ENCODE data around the gene PTPRD.
"Not testable (repeated sequence)": the region's sequence is repeated elsewhere in the genome, so short reads cannot be mapped to it uniquely, and the experiment has no call there.

The PTPRD gene

DNA sequence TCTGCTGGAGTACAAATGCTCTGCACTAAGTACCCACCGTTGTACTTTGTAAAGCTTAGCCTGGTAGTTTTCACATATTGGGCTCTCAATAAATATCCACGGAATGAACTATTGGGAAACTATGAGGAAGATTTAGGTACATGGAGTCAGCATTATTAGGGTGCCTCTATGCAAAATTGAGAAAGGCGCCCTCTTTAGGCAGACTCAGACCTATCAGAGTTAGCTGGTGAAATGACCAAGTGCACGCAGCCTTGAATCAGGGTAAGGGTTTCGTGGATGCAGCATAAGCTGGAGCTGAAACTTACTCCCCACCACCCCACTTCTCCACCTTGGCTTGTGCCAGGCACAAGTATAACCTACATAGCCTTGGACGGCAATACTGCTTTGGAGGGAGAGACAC lies 1634.5 kb downstream of the PTPRD start:
- Mint-ChIP-seq H3K9me3 (ENCODE audit: low read depth) (peaks cover 5% of the 10 kb centered on the region), H3K27me3 (no peaks in the 10 kb centered on the region), H3K4me3 (no peak overlapping the region), H3K27ac (no peak overlapping the region), H3K36me3 (no peaks in the 10 kb centered on the region), H3K4me1 (ENCODE audit: low read depth) (no peaks in the 10 kb centered on the region)

DNA sequence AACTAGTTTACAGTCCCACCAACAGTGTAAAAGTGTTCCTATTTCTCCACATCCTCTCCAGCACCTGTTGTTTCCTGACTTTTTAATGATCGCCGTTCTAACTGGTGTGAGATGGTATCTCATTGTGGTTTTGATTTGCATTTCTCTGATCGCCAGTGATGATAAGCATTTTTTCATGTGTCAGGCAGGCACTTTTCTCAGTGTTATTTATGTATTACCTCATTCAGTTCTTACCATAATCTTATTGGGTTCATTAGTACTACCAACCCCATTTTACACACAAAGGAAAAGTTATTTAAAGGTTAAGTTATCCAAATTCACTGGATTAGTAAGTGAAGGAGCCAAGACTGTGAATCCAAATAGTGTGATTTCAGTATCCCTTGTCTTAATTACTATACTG lies 1644.5 kb downstream of the PTPRD start:
- not testable (repeated sequence) for H3K4me3 Mint-ChIP-seq; H3K27ac Mint-ChIP-seq; H3K4me1 Mint-ChIP-seq (ENCODE audit: low read depth); H3K36me3 Mint-ChIP-seq; H3K9me3 Mint-ChIP-seq (ENCODE audit: low read depth); H3K27me3 Mint-ChIP-seq

DNA sequence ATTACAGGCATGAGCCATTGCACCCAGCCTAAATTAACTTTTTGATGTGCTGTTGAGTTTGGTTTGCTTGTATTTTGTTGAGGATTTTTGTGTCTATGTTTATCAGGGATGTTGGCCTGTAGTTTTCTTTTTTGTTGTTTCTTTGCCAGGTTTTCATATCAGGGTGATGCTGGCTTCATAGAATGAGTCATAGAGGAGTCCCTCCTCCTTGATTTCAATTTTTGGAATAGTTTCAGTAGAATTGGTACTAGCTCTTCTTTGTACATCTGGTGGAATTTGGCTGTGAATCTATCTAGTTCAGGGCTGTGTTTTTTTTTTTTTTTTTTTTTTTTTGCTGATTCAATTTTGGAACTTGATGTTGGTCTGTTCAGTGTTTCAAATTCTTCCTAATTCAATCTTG lies 1648.9 kb downstream of the PTPRD start:
- H3K36me3 Mint-ChIP-seq, result no peaks in the 10 kb centered on the region
- H3K4me3 Mint-ChIP-seq, result no peak overlapping the region
- no peak overlapping the region for H3K27ac Mint-ChIP-seq
- H3K9me3 Mint-ChIP-seq (ENCODE audit: low read depth), result peaks cover 3% of the 10 kb centered on the region
- no peaks in the 10 kb centered on the region for H3K27me3 Mint-ChIP-seq
- H3K4me1 Mint-ChIP-seq (ENCODE audit: low read depth), result no peaks in the 10 kb centered on the region

DNA sequence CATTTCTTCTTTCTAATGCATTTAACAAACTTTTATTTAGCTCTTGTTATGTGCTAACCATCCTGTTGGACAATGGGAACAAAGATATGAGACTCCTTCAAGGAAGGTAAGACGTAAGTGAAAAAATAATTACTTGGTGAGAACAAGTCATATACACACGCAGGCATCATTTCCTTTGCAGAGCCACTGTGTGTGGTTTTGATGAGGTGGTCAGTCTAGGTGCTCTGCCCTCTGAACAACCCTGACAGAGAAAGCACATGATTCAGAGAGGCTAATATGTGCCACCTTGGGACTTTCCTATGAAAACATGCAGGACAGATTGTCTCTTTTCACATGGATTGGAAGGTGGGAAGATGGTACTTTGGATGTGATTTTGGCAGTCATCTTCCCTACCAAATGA lies 1650.7 kb downstream of the PTPRD start:
- no peaks in the 10 kb centered on the region for H3K36me3 Mint-ChIP-seq
- H3K27ac Mint-ChIP-seq, result no peak overlapping the region

DNA sequence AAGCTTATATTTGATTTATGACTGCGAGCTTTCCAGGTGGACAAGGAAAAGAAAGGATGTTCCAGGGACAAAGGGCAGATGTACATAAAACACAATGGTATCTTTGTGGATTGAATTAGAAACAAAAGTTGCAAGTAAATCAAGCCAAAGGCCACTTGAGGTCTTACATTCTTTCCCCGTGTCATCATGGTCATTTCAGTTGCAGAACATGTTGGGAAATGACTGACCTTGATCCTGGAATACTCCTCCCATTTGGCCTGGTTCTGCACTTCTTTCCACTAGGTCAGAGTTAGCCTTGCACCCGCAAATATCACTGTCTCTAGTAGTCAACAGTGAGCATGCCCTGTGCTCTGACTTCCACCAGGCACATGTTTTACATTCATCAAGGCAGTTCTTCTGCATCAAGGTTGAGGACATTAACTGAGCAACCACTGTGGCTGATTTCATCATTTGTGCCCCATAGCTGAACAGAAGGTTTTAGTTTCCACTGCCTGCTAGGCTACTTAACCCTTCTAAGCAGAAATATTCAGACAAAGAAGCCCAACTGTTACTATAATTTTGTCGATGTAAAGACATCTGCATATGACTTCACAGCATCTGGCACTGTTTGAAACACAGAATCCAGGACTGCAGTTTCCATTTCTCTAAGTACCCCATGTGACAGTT lies 1651.5 kb downstream of the PTPRD start:
- no peaks in the 10 kb centered on the region for H3K36me3 Mint-ChIP-seq
- no peak overlapping the region for H3K27ac Mint-ChIP-seq
- no peaks in the 10 kb centered on the region for H3K4me1 Mint-ChIP-seq (ENCODE audit: low read depth)
- H3K27me3 Mint-ChIP-seq, result no peaks in the 10 kb centered on the region
- no peak overlapping the region for H3K4me3 Mint-ChIP-seq
- H3K9me3 Mint-ChIP-seq (ENCODE audit: low read depth), result peaks cover 3% of the 10 kb centered on the region

More for the DNA sequence above, 1650.7 kb downstream of the PTPRD start:
- no peaks in the 10 kb centered on the region for H3K4me1 Mint-ChIP-seq (ENCODE audit: low read depth)
- no peak overlapping the region for H3K4me3 Mint-ChIP-seq
- H3K9me3 Mint-ChIP-seq (ENCODE audit: low read depth), result peaks cover 3% of the 10 kb centered on the region
- no peaks in the 10 kb centered on the region for H3K27me3 Mint-ChIP-seq

DNA sequence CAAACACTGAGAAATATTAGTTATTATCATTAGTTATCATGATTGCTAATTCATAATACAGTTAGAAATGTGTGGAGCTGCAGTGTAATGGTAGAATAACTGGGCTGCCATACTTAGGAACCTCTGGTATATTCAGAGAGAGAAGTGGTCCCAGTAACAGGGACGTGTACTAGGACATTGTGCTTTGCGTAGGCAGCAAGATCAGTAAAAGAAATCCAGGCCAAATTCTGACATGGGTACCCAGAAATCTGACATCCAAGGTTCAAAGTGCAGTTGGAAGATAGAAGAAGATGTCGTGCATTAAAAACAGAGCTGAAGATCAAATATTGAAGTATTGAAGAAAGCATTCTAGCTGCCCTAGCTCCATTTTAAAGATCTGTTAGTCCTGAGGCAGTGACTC lies 1652.5 kb downstream of the PTPRD start:
- H3K4me1 Mint-ChIP-seq (ENCODE audit: low read depth), result no peaks in the 10 kb centered on the region
- no peak overlapping the region for H3K4me3 Mint-ChIP-seq
- no peak overlapping the region for H3K27ac Mint-ChIP-seq
- H3K27me3 Mint-ChIP-seq, result no peaks in the 10 kb centered on the region
- peaks cover 3% of the 10 kb centered on the region for H3K9me3 Mint-ChIP-seq (ENCODE audit: low read depth)
- no peaks in the 10 kb centered on the region for H3K36me3 Mint-ChIP-seq

DNA sequence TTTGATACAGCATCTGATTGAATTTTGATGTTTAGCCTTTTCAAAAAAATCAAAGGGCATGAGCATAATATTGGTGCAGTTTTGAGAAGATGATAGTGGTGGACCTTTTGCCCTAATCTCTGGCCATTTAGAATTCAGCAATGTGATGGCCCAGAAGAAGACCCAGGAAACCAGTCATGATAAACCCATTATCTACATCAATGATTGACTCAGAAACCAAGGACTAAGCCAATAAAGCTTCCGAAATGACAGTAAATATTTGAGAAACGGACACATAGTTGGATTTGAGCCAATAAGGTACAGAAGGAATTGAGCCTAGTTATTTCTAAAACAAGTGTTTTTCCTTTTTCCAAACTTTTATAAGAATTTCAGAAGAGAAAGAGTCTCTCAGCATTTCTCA lies 1654.4 kb downstream of the PTPRD start:
- Mint-ChIP-seq H3K4me3 (no peak overlapping the region), H3K27ac (no peak overlapping the region), H3K4me1 (ENCODE audit: low read depth) (no peaks in the 10 kb centered on the region), H3K9me3 (ENCODE audit: low read depth) (peaks cover 3% of the 10 kb centered on the region), H3K27me3 (no peaks in the 10 kb centered on the region), H3K36me3 (no peaks in the 10 kb centered on the region)

DNA sequence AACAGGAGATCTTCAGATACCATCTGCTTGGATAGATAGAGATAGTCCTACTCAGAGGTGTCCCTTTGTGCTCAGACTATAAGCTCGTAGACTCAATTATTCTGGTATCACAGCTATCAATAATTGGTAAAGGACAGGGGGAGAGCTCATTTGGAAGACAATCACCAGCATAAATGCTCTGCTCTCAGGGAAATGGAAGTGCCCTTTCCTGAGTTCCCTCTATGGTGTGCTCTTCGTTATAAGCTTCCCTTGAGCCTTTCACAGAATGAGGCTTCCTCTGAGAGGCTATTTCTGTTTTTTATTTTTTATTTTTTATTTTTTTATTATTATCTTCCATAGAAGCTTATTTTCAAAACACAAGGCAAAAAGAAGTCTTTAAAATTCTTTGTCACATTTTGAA lies 1657.5 kb downstream of the PTPRD start:
- H3K4me3 Mint-ChIP-seq, result no peak overlapping the region
- peaks cover 2% of the 10 kb centered on the region for H3K9me3 Mint-ChIP-seq (ENCODE audit: low read depth)
- no peaks in the 10 kb centered on the region for H3K36me3 Mint-ChIP-seq
- H3K27ac Mint-ChIP-seq, result no peak overlapping the region
- H3K27me3 Mint-ChIP-seq, result no peaks in the 10 kb centered on the region
- H3K4me1 Mint-ChIP-seq (ENCODE audit: low read depth), result no peaks in the 10 kb centered on the region

DNA sequence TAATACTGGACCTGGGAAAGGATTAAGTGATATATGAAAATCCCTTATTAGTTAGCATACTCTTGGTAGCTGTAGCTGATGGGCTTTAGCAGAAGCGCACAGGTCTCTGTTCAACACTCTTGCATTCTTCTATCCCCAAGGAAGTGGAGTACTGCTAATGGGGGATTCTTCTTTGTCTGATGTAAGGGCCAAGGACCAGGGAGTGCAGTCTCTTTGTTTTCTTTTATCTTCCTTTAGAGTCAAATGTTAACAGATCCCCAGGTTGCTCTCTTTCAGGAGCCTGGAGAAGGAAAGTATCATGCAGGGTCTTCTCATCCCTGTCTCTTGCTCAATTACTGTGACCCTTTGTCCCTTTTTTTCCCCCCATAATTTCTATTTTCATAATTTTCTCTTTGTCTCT lies 1666.3 kb downstream of the PTPRD start:
- H3K36me3 Mint-ChIP-seq, result no peaks in the 10 kb centered on the region
- no peaks in the 10 kb centered on the region for H3K4me1 Mint-ChIP-seq (ENCODE audit: low read depth)
- H3K27ac Mint-ChIP-seq, result no peak overlapping the region
- no peak overlapping the region for H3K4me3 Mint-ChIP-seq
- H3K9me3 Mint-ChIP-seq (ENCODE audit: low read depth), result peaks cover 8% of the 10 kb centered on the region
- no peaks in the 10 kb centered on the region for H3K27me3 Mint-ChIP-seq

DNA sequence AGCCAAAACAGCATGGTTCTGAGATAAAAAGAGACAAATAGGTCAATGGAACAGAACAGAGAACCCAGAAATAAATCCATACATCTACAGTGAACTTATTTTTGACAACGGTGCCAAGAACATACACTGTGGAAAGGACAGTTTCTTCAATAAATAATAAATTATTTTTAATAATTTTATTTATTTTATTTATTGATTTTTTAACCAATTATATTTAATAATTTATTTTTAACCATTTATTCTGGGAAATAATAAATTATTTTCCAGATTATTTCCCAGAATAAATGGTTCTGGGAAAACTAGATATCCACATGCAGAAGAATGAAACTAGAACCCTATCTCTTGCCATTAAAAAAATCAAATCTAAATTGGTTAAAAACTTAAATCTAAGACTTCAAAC lies 1669.4 kb downstream of the PTPRD start:
- Mint-ChIP-seq H3K9me3 (ENCODE audit: low read depth) (peaks cover 12% of the 10 kb centered on the region), H3K27me3 (no peaks in the 10 kb centered on the region), H3K36me3 (no peaks in the 10 kb centered on the region), H3K4me3 (no peak overlapping the region), H3K27ac (no peak overlapping the region), H3K4me1 (ENCODE audit: low read depth) (no peaks in the 10 kb centered on the region)

DNA sequence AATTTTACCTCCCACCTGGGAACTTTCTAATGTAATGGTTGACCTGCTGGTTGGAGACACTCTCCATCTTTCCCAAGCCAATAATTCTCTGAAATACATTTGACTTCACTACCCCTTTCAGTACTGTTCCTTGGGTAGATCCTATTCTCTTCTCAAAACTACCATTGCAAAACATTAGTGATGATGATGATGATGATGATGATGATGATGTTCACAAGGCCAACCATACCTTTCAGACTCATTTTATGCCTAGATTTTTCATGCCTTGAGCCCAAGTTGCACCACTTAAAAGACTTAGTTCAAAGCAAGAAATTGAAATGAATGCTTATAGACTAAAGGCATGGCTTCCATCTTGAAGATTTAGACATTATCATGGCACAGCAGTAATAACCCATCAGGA lies 1672.2 kb downstream of the PTPRD start:
- peaks cover 12% of the 10 kb centered on the region for H3K9me3 Mint-ChIP-seq (ENCODE audit: low read depth)
- no peaks in the 10 kb centered on the region for H3K4me1 Mint-ChIP-seq (ENCODE audit: low read depth)
- no peaks in the 10 kb centered on the region for H3K36me3 Mint-ChIP-seq

DNA sequence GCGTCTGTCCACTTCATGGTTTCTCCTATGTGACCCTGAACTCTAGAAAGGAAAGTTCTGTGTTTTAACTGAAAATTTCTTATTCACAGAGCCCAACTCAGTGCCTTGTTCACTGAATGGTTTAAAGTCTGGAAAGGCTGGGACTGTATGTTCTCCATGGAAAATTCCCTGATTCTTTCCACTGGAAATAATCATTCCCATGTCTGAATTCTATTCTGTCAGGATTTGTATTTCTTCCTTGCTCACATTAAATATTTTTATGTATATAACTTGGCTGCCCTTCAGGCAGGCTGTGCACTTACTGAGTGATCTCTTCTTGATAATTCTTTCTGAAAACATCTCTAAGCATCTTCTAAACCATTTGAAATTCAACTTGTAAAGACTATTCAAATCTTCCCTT lies 1686.3 kb downstream of the PTPRD start:
- H3K36me3 Mint-ChIP-seq, result no peaks in the 10 kb centered on the region
- H3K4me3 Mint-ChIP-seq, result no peak overlapping the region
- no peaks in the 10 kb centered on the region for H3K27me3 Mint-ChIP-seq
- H3K4me1 Mint-ChIP-seq (ENCODE audit: low read depth), result no peaks in the 10 kb centered on the region
- H3K9me3 Mint-ChIP-seq (ENCODE audit: low read depth), result no peaks in the 10 kb centered on the region
- H3K27ac Mint-ChIP-seq, result no peak overlapping the region

More for the DNA sequence above, 1672.2 kb downstream of the PTPRD start:
- Mint-ChIP-seq H3K4me3 (no peak overlapping the region), H3K27ac (no peak overlapping the region), H3K27me3 (no peaks in the 10 kb centered on the region)

DNA sequence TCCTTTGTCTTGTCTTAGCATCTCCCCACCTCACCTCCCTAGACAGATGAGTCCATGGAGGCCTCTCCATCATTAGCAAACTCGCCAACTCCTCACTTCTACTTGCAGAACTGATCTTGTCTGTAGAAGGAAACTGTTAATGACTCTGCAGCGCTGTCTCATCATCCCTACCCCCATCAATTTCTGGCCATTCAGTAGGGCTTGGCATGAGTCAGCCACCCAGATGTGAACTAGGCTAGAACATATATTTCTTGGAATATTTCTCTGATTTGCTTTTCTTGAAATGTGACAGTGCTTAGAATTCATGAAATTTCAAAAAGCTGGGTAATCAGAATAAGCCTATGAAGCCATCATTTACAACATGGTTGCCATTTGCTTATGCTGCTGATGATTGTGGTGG lies 1688.2 kb downstream of the PTPRD start:
- no peak overlapping the region for H3K27ac Mint-ChIP-seq
- no peaks in the 10 kb centered on the region for H3K27me3 Mint-ChIP-seq
- no peaks in the 10 kb centered on the region for H3K9me3 Mint-ChIP-seq (ENCODE audit: low read depth)
- no peak overlapping the region for H3K4me3 Mint-ChIP-seq
- no peaks in the 10 kb centered on the region for H3K4me1 Mint-ChIP-seq (ENCODE audit: low read depth)
- H3K36me3 Mint-ChIP-seq, result no peaks in the 10 kb centered on the region

DNA sequence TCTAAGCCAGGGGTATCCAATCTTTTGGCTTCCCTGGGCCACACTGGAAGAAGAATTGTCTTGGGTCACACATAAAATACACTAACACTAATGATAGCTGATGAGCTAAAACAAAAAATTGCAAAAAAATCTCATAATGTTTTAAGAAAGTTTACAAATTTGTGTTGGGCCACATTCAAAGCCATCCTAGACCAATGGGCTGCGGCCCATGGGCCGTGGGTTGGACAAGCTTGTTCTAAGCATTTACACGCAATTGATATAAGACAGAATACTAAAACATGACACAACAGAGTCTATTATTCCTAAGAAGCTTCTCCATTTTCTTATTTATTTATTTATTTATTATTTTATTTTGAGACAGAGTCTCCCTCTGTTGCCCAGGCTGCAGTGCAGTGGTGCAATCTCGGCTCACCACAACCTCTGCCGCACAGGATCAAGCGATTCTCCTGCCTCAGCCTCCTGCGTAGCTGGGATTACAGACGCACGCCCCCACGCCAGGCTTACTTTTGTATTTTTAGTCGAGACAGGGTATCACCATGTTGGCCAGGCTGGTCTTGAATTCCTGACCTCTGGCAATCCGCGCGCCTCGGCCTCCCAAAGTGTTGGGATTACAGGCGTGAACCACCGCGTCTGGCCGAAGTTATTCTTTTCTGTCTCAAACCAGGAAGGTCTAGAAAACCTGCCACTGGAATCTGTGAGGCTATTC lies 1692.2 kb downstream of the PTPRD start:
- H3K4me3 Mint-ChIP-seq, result not testable (repeated sequence)

DNA sequence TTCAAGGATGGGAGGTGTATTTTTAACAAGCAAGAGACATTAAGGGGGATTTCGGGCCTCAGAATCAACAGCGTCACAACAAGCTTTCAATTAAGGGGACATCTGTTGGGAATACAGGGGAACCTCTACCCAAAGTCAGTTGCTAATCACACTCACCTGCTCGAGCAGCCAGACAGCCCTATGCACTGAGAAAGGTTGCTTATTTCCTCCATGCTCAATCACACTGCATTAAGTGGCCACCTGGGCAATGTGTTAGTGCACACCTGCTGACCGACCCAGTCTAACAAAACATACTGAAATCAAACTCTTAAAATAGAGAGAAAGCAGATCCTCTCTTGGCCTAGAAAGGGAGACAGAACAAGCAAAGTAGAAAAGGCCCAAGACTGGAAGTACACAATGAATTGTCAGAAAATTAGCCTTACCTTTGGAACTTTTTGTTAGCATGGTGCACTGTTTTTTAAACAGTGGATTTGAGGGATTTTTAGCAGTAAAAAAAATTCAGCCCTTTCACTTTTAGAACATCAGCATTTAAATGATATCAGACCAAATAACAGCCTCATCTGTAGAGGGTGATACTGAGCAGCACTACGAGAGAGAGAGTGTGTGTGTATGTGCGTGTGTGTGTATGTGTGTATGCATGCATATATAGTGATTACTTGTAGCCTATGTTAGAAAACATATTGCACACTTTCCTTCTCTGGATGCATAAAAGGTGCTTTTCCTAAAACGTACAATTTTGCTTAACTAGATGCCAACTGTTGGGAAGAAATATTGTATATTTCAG lies 1694.7 kb downstream of the PTPRD start:
- Mint-ChIP-seq H3K36me3 (no peaks in the 10 kb centered on the region), H3K27me3 (no peaks in the 10 kb centered on the region), H3K27ac (no peak overlapping the region), H3K4me1 (ENCODE audit: low read depth) (no peaks in the 10 kb centered on the region), H3K4me3 (no peak overlapping the region), H3K9me3 (ENCODE audit: low read depth) (no peaks in the 10 kb centered on the region)

More for the DNA sequence above, 1692.2 kb downstream of the PTPRD start:
- not testable (repeated sequence) for H3K4me1 Mint-ChIP-seq (ENCODE audit: low read depth); H3K27me3 Mint-ChIP-seq; H3K36me3 Mint-ChIP-seq; H3K9me3 Mint-ChIP-seq (ENCODE audit: low read depth); H3K27ac Mint-ChIP-seq

Measured in activated naive CD8-positive, alpha-beta T cell (primary cell).